Tibial nerve (tissue), 4 donors: Measurements from ENCODE around the gene MAN1A1. TPM values are rescaled to one million over a fixed set of nuclear protein-coding genes. Genes with fewer than 3 reads are reported as not detected.
"Not testable (repeated sequence)": the region's sequence is repeated elsewhere in the genome, so short reads cannot be mapped to it uniquely, and the experiment has no call there.

Source experiments
- DNase-seq, 2 donors: peaks; one replicate each; pipeline ENCODE4 v3.0.0-alpha.2; 2019; ENCODE audit warnings: low spot score in 2 of 2
- H3K27ac ChIP-seq, 4 donors: fragments of 200-600 bp; sonication (generic) in 3 of 4; one replicate each; pipeline ENCODE4 v1.5.1; 2017 to 2019; ENCODE audit warnings: mild to moderate bottlenecking in 1 of 4
- H3K27me3 ChIP-seq, 2 donors: fragments of 200-600 bp; sonication (generic) in 1 of 2; one replicate each; pipeline versions ENCODE4 v1.5.1 to v1.6.0; 2017 to 2019
- H3K36me3 ChIP-seq, 3 donors: fragments of 200-600 bp; sonication (generic); one replicate each; pipeline ENCODE4 v1.5.1; 2018 to 2019
- H3K4me1 ChIP-seq, 4 donors: fragments of 200-600 bp; sonication (generic) in 3 of 4; one replicate each; pipeline ENCODE4 v1.5.1; 2017 to 2019
- H3K4me3 ChIP-seq, 4 donors: fragments of 200-600 bp; sonication (generic) in 3 of 4; one replicate each; pipeline ENCODE4 v1.5.1; 2017 to 2019; ENCODE audit warnings: mild to moderate bottlenecking in 1 of 4, moderate library complexity in 1 of 4
- H3K9me3 ChIP-seq, 4 donors: fragments of 200-600 bp; sonication (generic) in 3 of 4; one replicate each; pipeline ENCODE4 v1.5.1; 2017 to 2019
- EP300 ChIP-seq, 2 donors: sonication (generic); formaldehyde crosslinking; IDR thresholded peaks; one replicate each; pipeline ENCODE4 v1.6.1; 2017; ENCODE audit warnings: antibody characterized with exemption in 2 of 2, mild to moderate bottlenecking in 1 of 2
- POLR2A ChIP-seq, 2 donors: fragments of 450-650 bp; IDR thresholded peaks; one replicate each; pipeline ENCODE4 v1.6.1; 2017; ENCODE audit warnings: antibody characterized with exemption in 2 of 2, mild to moderate bottlenecking in 2 of 2, moderate library complexity in 2 of 2
- WGBS, 2 donors: methylation state at CpG; one replicate each; pipeline ENCODE4 v1.1.5; 2018; 5-methylcytosine and 5-hydroxymethylcytosine counted together
- total RNA-seq, 4 donors: library from RNA; depleted of rRNA; stranded (reverse); fragments of >200 nt; gene quantifications; one replicate each; pipeline ENCODE4 v1.1.0, GENCODE V29; 2016
- TF ChIP-seq, protein P1 (sequence below), 5 experiments: fragments of 200-600 bp in 3 of 5; fragments of 450-650 bp in 2 of 5; sonication (generic) in 3 of 5; IDR thresholded peaks; one replicate each; pipeline ENCODE4 v1.5.1; 2016 to 2019; ENCODE audit warnings: antibody characterized with exemption in 5 of 5, mild to moderate bottlenecking in 3 of 5, moderate library complexity in 2 of 5

MAN1A1 gene
- total RNA-seq, 4 donors from 2014 or later = 118 to 287 (median 154) TPM

DNA sequence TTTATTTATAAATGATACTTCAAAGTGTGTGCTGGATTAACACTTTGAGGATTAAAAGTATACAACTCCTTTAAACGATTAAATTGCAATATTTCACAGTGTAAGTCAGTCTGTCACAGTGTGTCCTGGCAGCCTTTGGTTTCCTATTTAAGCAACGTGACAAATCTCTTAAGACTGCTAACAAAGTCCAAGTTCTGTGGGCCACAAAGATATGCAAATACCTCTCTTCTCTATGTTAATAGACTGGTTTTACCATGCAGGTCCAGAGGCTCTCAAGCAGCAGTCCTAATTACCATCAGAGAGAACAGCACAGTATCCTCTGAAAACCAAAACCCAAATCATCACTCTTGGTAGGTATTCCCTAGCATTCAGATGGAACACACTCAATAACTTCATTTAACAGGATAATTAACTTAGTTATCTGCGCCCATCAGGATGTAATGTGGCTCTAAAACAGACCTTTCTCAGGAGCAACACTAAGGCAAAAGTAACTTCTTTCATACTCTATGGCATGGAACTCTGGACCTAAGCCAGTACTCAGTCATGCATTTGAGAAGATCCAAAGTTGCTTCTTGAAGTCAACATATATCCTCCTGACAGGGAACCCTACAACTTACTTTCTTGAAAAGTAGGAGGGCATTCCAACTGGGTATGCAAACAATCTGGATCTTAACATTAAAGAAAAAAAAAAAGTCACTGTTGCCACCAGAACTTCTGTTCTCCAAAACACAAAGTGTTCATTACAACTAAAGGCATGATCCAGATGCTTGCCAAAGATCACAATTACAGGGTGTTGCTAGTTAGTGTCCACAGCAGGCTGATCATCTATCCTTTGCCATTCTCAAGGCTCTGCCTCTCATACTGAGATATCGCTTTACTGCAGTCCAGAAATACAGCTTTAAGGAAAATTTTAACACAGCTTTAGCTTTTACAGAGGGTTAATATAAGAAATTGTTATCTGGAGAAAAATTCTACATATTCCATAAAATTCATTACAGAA is 53.2 kb downstream of the MAN1A1 start:
- Histone ChIP-seq H3K27me3 (no peaks in the 10 kb centered on the region), H3K36me3 (peaks cover 0 to 14% (median 0%) of the 10 kb centered on the region in 3 donors), H3K9me3 (no peaks in the 10 kb centered on the region), H3K4me1 (peaks cover 0 to 6% (median 0%) of the 10 kb centered on the region in 4 donors), H3K27ac (no peak overlapping the region), H3K4me3 (no peak overlapping the region)
- no peak for DNase-seq
- TF ChIP-seq EP300 (IDR thresholded peaks at IDR 0.05) = no peak
- TF ChIP-seq, protein P1, sequence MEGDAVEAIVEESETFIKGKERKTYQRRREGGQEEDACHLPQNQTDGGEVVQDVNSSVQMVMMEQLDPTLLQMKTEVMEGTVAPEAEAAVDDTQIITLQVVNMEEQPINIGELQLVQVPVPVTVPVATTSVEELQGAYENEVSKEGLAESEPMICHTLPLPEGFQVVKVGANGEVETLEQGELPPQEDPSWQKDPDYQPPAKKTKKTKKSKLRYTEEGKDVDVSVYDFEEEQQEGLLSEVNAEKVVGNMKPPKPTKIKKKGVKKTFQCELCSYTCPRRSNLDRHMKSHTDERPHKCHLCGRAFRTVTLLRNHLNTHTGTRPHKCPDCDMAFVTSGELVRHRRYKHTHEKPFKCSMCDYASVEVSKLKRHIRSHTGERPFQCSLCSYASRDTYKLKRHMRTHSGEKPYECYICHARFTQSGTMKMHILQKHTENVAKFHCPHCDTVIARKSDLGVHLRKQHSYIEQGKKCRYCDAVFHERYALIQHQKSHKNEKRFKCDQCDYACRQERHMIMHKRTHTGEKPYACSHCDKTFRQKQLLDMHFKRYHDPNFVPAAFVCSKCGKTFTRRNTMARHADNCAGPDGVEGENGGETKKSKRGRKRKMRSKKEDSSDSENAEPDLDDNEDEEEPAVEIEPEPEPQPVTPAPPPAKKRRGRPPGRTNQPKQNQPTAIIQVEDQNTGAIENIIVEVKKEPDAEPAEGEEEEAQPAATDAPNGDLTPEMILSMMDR (IDR thresholded peaks at IDR 0.05) = no peak
- no peak for TF ChIP-seq POLR2A (IDR thresholded peaks at IDR 0.05)
- 71 to 72% methylated on average over 4 of the region's 4 CpGs for WGBS, 2 donors

DNA sequence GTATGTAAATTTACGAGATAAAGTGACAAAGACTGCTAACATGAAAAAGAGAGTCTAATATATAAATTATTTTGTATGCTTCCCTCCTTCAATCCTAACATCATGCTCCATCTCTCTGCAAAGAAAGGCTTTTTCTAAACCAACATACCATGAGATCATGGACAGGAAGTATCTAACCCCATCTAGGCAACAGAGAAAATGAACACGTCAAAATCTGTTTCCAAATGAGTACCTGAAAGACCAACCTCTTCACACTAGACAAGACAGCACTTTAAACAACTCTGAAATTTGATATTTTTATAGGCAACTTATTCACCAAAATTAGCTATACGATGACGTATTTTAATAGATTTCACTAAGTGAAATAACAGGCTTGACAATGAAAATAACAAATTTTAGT is 54.6 kb downstream of the MAN1A1 start:
- no peak overlapping the region for H3K4me3 ChIP-seq
- H3K27me3 ChIP-seq = no peaks in the 10 kb centered on the region
- no peak for DNase-seq
- TF ChIP-seq EP300 (IDR thresholded peaks at IDR 0.05) (no peak), POLR2A (IDR thresholded peaks at IDR 0.05) (no peak)
- TF ChIP-seq, protein P1 (IDR thresholded peaks at IDR 0.05) = no peak
- peaks cover 0 to 6% (median 0%) of the 10 kb centered on the region in 4 donors for H3K4me1 ChIP-seq
- H3K27ac ChIP-seq = no peak overlapping the region
- H3K36me3 ChIP-seq = peaks cover 0 to under 1% (median 0%) of the 10 kb centered on the region in 3 donors
- H3K9me3 ChIP-seq = no peaks in the 10 kb centered on the region
- WGBS, 2 donors = 73 to 84% methylated on average over 4 of the region's 4 CpGs

DNA sequence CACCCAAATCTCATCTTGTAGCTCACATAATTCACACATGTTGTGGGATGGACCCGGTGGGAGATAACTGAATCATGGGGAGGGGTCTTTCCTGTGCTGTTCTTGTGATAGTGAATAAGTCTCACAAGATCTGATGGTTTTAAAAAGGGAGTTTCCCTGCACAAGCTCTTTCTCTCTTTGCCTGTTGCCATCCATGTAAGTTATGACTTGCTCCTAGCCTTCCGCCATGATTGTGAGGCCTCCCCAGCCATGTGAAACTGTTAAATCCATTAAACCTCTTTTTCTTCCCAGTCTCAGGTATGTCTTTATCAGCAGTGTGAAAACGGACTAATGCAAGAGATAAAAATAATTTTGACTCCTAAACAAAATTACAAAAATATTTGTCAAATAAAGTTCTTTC is 58.5 kb downstream of the MAN1A1 start:
- H3K27ac ChIP-seq, DNase-seq, H3K4me3 ChIP-seq, H3K9me3 ChIP-seq, H3K27me3 ChIP-seq, H3K4me1 ChIP-seq, H3K36me3 ChIP-seq: not testable (repeated sequence)
- WGBS, 2 donors = 92 to 97% methylated on average over 3 of the region's 3 CpGs

DNA sequence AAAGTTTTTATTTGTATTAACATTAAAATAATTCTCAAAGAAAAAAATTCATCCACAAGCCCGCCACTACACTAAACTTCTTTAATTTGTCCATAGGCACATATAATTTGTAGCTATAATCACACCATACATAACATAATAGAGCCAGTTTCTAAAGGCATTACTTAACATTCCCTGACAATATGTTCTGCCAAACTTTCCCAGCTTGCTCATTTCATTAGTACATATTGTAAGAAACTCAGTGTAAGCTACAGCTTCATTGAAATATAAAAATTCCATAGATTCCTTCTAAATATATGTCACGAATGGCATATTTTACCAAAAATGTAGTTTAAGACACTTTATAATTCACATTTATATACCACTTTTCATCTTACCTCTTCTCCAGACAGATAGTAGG is 59.3 kb downstream of the MAN1A1 start:
- WGBS, 2 donors = 48 to 50% methylated on average over 2 of the region's 2 CpGs
- Histone ChIP-seq H3K4me3 (no peak overlapping the region), H3K36me3 (no peaks in the 10 kb centered on the region), H3K27ac (no peak overlapping the region), H3K4me1 (no peaks in the 10 kb centered on the region), H3K9me3 (no peaks in the 10 kb centered on the region), H3K27me3 (no peaks in the 10 kb centered on the region)
- no peak for DNase-seq
- TF ChIP-seq, protein P1 (IDR thresholded peaks at IDR 0.05) = no peak
- TF ChIP-seq POLR2A (IDR thresholded peaks at IDR 0.05) (no peak), EP300 (IDR thresholded peaks at IDR 0.05) (no peak)

DNA sequence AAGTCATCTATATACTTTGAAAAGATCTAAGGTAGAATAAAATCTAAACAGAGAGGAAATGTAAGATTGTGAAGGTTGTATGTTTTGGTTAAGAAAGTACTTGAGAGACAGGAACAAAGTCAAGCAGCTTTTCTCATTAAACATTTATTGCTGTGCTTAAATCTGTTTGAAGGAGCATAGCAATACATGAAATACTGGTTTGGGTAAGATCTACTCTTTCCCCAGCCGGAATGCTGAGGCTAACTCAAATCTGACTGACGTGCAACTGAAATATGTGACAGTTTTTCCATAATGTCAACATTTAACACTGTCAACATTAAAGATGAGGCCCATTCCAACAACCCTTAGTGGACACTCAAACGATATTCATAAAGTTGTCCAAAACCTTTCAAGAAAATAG is 59.9 kb downstream of the MAN1A1 start:
- no peaks in the 10 kb centered on the region for H3K36me3 ChIP-seq
- DNase-seq = no peak
- TF ChIP-seq, protein P1 (IDR thresholded peaks at IDR 0.05) = no peak
- TF ChIP-seq EP300 (IDR thresholded peaks at IDR 0.05) (no peak), POLR2A (IDR thresholded peaks at IDR 0.05) (no peak)
- no peak overlapping the region for H3K4me3 ChIP-seq
- no peaks in the 10 kb centered on the region for H3K4me1 ChIP-seq
- 75 to 88% methylated on average over 3 of the region's 3 CpGs for WGBS, 2 donors
- no peaks in the 10 kb centered on the region for H3K27me3 ChIP-seq
- H3K9me3 ChIP-seq = no peaks in the 10 kb centered on the region
- H3K27ac ChIP-seq = no peak overlapping the region
